Fibroblast of skin of abdomen (primary cell): Measurements from ENCODE around the gene GAS2L1. TPM values are rescaled to one million over a fixed set of nuclear protein-coding genes. Genes with fewer than 3 reads are reported as not detected.

ENCODE experiments used
- DNase-seq: peaks from one replicate; pipeline ENCODE4 v3.0.0-alpha.2; 2013
- polyA plus RNA-seq, 2 experiments: library from polyadenylated mRNA; unstranded; fragments of 120-200 nt; gene quantifications; one replicate each; pipeline ENCODE4 v1.2.1, GENCODE V29; 2013; ENCODE audit not compliant: insufficient read length in 2 of 2

Gene GAS2L1
- polyA plus RNA-seq (2013, experiment 1 of 2; ENCODE audit: insufficient read length): 18.0 TPM
- polyA plus RNA-seq (2013, experiment 2 of 2; ENCODE audit: insufficient read length): 19.8 TPM

GRCh38 chr22:29306175-29306834, at the start of gene GAS2L1:
Gene GAS2L1 (plus strand): TSS chr22:29306650. CDS start chr22:29308106, 1,456 bp downstream.
- DNase-seq: peak; percentile 79

DNA sequence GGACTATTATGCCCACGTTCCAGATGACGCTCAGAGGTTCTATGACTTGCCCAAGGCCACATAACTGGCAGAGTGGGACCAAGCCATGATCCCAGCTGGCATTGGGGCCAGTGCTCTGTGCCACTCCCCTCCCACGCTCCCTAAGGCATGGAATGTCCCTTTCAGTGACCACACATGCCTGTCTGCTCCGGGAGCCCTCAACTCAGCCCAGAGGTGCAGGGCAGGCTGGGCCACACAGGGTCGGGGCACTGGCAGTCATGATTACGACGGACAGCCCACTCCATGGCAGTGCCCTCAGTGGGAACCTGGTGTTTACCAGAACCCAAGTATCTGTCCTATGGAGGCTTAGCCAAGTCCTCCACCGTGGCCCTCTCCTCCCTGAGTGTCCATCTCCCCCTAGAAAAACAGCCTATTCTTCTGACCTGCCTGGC, 48.7 kb upstream of the GAS2L1 start:
- DNase-seq: no peak

- no peak for DNase-seq
Observed at GRCh38 chr22:29258407-29259252, 47.8 kb upstream of the GAS2L1 start.

GRCh38 chr22:29259253-29259899, 47.1 kb upstream of the GAS2L1 start:
- no peak for DNase-seq

DNA sequence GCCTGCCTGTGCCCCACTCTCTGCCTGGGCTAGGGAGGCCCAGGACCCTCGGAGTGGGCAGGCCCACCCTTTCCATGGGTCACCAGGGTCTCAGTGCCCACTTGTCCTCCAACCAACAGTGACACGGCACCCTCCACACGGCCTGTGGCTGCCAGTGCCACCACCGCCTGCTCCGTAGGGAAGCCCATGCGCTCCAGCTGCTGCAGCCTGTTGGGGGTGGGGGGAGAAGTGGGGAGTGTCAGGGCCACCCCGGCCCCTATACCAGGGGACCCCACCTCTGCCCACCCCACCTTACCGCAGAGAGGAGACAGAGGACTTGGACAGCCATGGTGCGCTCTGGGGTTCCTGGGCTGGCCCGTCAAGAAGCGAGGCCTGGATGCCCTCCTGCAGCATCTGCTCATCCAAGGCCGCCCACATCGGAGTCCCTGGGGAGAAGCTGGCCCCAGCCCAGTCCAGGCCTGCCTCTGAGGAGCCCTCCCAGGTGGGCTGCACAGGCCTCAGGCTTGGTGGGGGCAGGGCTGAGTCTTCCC, 46.4 kb upstream of the GAS2L1 start:
- no peak for DNase-seq

- no peak for DNase-seq
Observed at GRCh38 chr22:29260601-29261315, 45.7 kb upstream of the GAS2L1 start.

- no peak for DNase-seq
Observed at GRCh38 chr22:29263791-29264276, 42.6 kb upstream of the GAS2L1 start.

- no peak for DNase-seq
Observed at GRCh38 chr22:29265305-29265704, 41.1 kb upstream of the GAS2L1 start.

DNA sequence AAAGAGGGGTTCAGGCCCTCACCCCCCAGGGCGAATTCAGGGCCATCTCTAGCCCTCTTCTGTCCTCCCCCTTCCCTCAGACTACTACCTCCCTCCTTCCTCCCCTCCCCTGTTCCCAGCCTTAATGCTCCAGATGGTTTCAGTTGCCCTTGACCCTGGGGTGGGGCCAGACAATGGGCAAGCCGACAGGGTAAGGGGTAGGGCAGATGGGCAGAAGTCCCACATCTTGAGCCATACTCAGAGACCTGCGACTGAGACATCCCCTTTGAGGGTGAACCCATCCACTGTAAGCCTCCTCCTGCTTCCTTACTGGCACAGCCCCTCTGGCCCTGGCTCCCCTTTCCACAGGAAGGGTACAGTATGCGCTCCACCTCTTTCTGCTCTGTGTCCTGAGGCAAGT, 40.5 kb upstream of the GAS2L1 start:
- no peak for DNase-seq

DNA sequence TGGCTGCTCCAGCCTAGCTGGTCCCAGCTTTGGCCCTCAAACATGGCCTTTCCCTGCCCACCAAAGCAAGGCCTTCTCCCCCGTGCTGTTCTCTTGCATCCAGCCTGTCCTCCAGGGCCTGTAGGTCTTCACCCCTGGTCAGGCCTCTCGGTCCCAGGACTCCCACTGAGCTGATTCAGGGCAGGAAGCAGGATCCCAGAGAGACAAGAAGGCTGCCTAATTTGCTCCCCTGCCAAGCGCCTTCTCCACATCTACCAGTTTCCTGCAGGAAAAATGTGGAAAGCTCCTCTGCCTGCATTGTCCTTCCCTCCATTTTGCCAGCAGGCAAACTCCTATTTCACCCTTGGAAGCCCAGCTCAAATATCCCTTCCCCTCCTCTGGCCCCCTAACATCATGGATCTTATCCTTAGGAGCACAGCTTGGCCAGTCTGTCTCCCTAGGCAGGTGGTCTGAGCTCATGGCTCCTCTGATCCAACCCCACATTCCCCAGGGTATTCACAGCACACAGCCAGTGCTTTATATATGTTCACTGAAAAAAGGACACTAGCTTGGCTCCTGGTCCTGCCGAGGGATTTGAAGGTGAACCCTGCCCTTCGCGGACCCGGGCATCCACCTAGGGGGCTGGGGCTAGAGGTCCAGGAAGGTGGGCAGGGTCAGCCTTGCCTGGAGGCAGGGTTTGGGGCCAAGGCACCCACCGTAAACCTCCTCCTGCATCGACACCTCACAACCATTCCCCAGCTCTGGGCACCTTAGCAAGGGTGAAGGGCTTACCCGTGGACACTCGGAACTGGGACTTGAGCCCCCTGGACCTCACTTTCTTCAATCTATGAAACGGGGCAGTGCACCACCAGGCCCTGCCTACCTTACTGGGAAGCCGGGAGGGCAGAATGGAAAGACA, 39.6 kb upstream of the GAS2L1 start:
- no peak for DNase-seq

DNA sequence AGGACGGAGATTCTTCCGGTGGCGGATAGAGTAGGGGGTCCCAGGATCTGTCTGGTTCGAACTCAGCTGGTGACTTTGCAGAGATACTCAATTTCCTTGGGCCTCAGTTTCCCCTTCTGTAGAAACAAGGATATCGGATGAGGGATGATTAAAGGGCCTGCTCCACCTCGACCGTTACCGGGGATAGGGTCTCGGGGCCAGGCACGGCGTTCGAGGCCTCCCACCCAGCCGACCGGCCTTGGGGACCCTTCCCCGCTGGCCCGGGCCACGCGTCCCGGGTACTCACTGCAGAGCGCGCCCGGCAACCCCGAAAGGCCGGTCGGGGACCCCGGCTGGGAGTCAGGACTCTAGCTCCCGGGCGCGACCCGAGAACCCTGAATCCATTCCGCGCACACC, 39.0 kb upstream of the GAS2L1 start:
- DNase-seq: no peak

DNA sequence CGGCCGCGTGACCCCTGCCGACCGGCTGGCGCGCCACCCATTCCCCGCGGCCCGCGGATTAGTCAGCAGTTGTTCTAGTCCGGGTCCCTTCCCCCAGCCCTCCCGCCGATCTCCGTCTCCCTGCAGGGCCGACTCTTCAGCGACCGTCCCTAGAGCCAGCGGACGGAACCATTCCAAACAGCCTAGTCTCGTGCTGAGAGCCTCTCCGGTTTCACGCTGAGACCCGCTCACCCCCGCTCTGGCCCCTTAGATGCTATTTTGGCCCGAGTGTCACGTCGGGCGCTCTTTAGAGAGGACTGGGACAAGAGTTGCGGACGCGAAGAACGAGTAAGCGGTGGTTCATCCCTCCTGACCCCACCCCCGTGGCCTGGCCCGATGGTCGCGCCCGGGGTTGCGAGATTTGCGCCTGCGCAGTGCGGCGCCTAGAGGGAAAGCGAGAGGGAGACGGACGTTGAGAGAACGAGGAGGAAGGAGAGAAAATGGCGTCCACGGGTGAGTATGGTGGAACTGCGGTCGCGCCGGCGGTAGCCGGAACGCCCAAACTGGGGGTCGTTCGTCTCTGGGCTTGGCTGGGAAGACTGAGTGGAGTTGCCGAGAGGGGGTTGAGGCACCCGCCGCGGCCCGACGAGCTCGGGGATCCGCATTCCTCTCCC, 38.5 kb upstream of the GAS2L1 start, which contains the start of the genes EWSR1 and RHBDD3:
Gene EWSR1 (plus strand): TSS at position 411 of the 653 bp plus-strand sequence. CDS start 69 bp downstream, at position 480.
Gene RHBDD3 (minus strand): TSS at position 124 of the 653 bp plus-strand sequence. CDS start 2,355 bp downstream, outside the sequence.
- DNase-seq: peak; percentile 98

- peak; percentile 71 for DNase-seq
Observed at GRCh38 chr22:29268511-29269229, 37.8 kb upstream of the GAS2L1 start.

DNA sequence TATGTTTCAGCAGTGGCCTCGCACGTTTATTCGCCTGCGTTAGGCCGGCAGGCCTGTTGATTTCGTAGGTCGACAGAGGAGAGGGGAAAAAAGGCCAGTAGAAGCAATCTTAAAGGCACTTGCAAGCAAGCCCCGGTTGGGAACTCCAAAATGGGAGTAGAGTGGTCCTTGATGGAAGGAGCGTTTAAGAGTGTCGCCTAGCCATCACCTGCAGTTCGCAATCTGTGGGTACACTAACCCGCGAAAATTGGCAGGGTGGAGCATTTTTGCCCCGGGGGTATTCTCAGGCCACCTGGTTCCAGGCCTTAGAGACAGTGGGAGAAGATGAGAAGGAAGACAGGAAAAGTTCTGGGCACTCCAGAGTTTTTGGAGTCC, 37.2 kb upstream of the GAS2L1 start:
- no peak for DNase-seq

GRCh38 chr22:29269731-29270474, 36.5 kb upstream of the GAS2L1 start:
- no peak for DNase-seq

GRCh38 chr22:29270475-29271271, 35.8 kb upstream of the GAS2L1 start:
- DNase-seq: peak; percentile 33

DNA sequence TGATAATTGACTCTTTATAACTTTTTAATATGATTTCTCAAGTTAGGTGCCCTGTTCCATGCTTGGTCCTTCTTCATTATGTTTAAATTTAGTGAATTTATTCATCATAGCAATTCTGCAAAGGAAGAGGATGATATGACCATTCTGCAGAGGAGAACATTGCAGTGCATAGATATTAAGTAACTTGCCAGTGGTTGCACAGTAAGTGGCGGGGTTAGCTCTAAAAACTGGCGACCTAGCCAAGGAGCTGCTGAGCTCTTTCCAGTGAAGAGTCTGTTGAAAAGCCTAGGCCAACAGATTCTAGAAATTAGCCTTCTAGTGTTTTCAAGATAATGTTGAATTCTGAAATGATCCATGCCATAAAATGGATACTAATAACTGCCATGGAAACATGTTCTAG, 33.8 kb upstream of the GAS2L1 start:
- no peak for DNase-seq

- no peak for DNase-seq
Observed at GRCh38 chr22:29275167-29275566, 31.3 kb upstream of the GAS2L1 start.
